ENCODE results near the gene LHFPL3. TPM values are rescaled to one million over a fixed set of nuclear protein-coding genes. Genes with fewer than 3 reads are reported as not detected.

LHFPL3 gene
- total and polyA plus RNA-seq, 9 donors = 0.04 to 0.53 (median 0.27) TPM; not detected in 4

DNA sequence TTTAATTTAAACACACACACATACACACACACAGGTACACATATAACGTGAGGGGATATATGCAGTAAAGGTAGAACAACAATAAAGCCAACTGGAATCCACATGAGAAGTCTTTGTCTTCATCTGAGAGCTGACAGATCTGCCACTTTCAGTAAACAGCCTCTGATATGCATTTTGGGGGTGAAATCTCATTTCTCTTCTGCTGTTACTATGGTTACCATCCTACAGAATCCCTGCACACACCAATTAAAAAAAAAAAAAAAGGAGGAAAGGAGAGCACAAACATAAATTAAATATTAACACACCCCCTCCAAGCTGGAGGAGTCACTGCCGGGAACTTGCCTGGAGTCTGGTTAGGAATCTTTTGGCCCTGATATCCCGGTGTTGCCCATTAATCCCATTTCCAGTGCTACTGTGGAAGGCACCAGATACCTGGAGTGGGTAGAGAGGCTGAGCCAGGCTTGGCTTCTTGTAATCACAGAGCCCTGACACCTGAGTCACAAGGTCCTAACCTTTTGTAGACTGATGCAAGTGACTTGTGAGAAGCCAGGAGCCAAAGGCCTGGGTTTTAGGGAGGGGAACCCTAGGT, 169.1 kb downstream of the LHFPL3 start:
- TF ChIP-seq, protein P1, sequence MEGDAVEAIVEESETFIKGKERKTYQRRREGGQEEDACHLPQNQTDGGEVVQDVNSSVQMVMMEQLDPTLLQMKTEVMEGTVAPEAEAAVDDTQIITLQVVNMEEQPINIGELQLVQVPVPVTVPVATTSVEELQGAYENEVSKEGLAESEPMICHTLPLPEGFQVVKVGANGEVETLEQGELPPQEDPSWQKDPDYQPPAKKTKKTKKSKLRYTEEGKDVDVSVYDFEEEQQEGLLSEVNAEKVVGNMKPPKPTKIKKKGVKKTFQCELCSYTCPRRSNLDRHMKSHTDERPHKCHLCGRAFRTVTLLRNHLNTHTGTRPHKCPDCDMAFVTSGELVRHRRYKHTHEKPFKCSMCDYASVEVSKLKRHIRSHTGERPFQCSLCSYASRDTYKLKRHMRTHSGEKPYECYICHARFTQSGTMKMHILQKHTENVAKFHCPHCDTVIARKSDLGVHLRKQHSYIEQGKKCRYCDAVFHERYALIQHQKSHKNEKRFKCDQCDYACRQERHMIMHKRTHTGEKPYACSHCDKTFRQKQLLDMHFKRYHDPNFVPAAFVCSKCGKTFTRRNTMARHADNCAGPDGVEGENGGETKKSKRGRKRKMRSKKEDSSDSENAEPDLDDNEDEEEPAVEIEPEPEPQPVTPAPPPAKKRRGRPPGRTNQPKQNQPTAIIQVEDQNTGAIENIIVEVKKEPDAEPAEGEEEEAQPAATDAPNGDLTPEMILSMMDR (IDR thresholded peaks at IDR 0.05) = no peak
- TF ChIP-seq EP300 (IDR thresholded peaks at IDR 0.05) (no peak), POLR2A (IDR thresholded peaks at IDR 0.05) (no peak)
- H3K4me1 ChIP-seq (ENCODE audit: insufficient read depth) = no peaks in the 10 kb centered on the region
- no peak overlapping the region for H3K27ac ChIP-seq
- H3K27me3 ChIP-seq = no peaks in the 10 kb centered on the region
- no peak overlapping the region for H3K4me3 ChIP-seq
- H3K9me3 ChIP-seq = no peaks in the 10 kb centered on the region
- 43 to 56% (median 46%) methylated on average over 3 of the region's 3 CpGs for WGBS, 3 donors
- no peak for DNase-seq
- intact Hi-C loops (cut with DNase I) = no loop called here
- H3K36me3 ChIP-seq = no peaks in the 10 kb centered on the region

GRCh38 chr7:104499975-104500374, 171.6 kb downstream of the LHFPL3 start:
- DNase-seq = no peak
- no peaks in the 10 kb centered on the region for H3K9me3 ChIP-seq
- H3K27ac ChIP-seq = no peak overlapping the region
- TF ChIP-seq, protein P1 (IDR thresholded peaks at IDR 0.05) = no peak
- TF ChIP-seq EP300 (IDR thresholded peaks at IDR 0.05) (no peak), POLR2A (IDR thresholded peaks at IDR 0.05) (no peak)
- no peaks in the 10 kb centered on the region for H3K4me1 ChIP-seq (ENCODE audit: insufficient read depth)
- intact Hi-C loops (cut with DNase I) = no loop called here
- 72 to 77% (median 72%) methylated on average over 5 of the region's 5 CpGs for WGBS, 3 donors
- H3K36me3 ChIP-seq = no peaks in the 10 kb centered on the region
- H3K4me3 ChIP-seq = no peak overlapping the region
- no peaks in the 10 kb centered on the region for H3K27me3 ChIP-seq

DNA sequence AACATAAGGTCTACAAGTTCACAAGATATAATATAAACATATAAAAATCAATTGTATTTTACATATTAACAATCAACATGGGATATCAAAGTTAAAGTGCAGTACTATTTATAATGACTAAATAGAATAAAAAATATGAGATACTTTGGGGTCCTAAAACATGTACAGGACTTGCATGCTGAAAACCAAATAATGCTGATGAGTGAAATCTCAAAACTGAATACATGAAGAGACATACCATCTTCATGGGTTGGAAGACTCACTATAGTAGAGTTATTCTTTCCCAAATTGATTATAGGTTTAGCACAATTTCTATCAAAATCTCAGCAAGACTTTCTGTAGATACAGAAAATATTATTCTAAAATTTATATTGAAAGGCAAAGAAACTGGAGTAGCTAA, 181.5 kb downstream of the LHFPL3 start:
- Histone ChIP-seq H3K27me3 (no peaks in the 10 kb centered on the region), H3K27ac (no peak overlapping the region), H3K9me3 (no peaks in the 10 kb centered on the region), H3K36me3 (no peaks in the 10 kb centered on the region), H3K4me1 (ENCODE audit: insufficient read depth) (no peaks in the 10 kb centered on the region), H3K4me3 (no peak overlapping the region)
- TF ChIP-seq, protein P1 (IDR thresholded peaks at IDR 0.05) = no peak
- TF ChIP-seq EP300 (IDR thresholded peaks at IDR 0.05) (no peak), POLR2A (IDR thresholded peaks at IDR 0.05) (no peak)
- intact Hi-C loops (cut with DNase I) = no loop called here
- DNase-seq = no peak

- TF ChIP-seq POLR2A (IDR thresholded peaks at IDR 0.05) = no peak
- TF ChIP-seq, protein P1 (IDR thresholded peaks at IDR 0.05) = no peak
- TF ChIP-seq EP300 (IDR thresholded peaks at IDR 0.05) = no peak
- H3K27me3 ChIP-seq = no peaks in the 10 kb centered on the region
- no peaks in the 10 kb centered on the region for H3K9me3 ChIP-seq
- no peak for DNase-seq
- H3K4me1 ChIP-seq (ENCODE audit: insufficient read depth) = no peaks in the 10 kb centered on the region
- H3K36me3 ChIP-seq = no peaks in the 10 kb centered on the region
- H3K4me3 ChIP-seq = no peak overlapping the region
- intact Hi-C loops (cut with DNase I) = no loop called here
- no peak overlapping the region for H3K27ac ChIP-seq
- 36 to 56% (median 44%) methylated on average over 3 of the region's 3 CpGs for WGBS, 3 donors
Observed at GRCh38 chr7:104524853-104525252, 196.4 kb downstream of the LHFPL3 start.
